GM10266 (cell line): ENCODE results near the gene EMB.
"Not testable (repeated sequence)": the region's sequence is repeated elsewhere in the genome, so short reads cannot be mapped to it uniquely, and the experiment has no call there.

ENCODE experiments used
- DNase-seq: peaks from one replicate; pipeline ENCODE4 v3.0.0; 2012; ENCODE audit errors: extremely low spot score
- CTCF ChIP-seq: IDR thresholded peaks from 2 replicates; pipeline ENCODE4 v1.5.1; 2012; ENCODE audit warnings: mild to moderate bottlenecking, low read depth; ENCODE audit not compliant: control insufficient read depth, insufficient read depth; ENCODE audit errors: missing control alignments

The EMB gene

GRCh38 chr5:50447228-50447627, 6.1 kb upstream of the EMB start:
- no peak for TF ChIP-seq CTCF
- DNase-seq: no peak

GRCh38 chr5:50445296-50445949, 4.3 kb upstream of the EMB start:
- TF ChIP-seq CTCF: no peak
- DNase-seq: peak; percentile 28

GRCh38 chr5:50442559-50443539, 1.8 kb upstream of the EMB start:
- not testable (repeated sequence) for DNase-seq

- DNase-seq: no peak
These were observed 436 bp upstream of the EMB start for GRCh38 chr5:50441493-50441955.

GRCh38 chr5:50439221-50439620, 1.9 kb downstream of the EMB start:
- TF ChIP-seq CTCF: no peak
- no peak for DNase-seq

More at GRCh38 chr5:50441493-50441955, 436 bp upstream of the EMB start:
- TF ChIP-seq CTCF: no peak

GRCh38 chr5:50438060-50438459, 3.0 kb downstream of the EMB start:
- not testable (repeated sequence) for DNase-seq

- TF ChIP-seq CTCF: no peak
- peak; percentile 18 for DNase-seq
These were observed 5.9 kb downstream of the EMB start for GRCh38 chr5:50435168-50435567.

- not testable (repeated sequence) for DNase-seq
These were observed 9.8 kb downstream of the EMB start for GRCh38 chr5:50431133-50431904.

- not testable (repeated sequence) for DNase-seq
These were observed 17.8 kb downstream of the EMB start for GRCh38 chr5:50423100-50423799.

GRCh38 chr5:50421184-50421950, 19.7 kb downstream of the EMB start:
- DNase-seq: not testable (repeated sequence)
